ENCODE measurements around the gene PLCB4. TPM values are rescaled to one million over a fixed set of nuclear protein-coding genes. Genes with fewer than 3 reads are reported as not detected.
"Not testable (repeated sequence)": the region's sequence is repeated elsewhere in the genome, so short reads cannot be mapped to it uniquely, and the experiment has no call there.

PLCB4 gene
- total RNA-seq, 2 experiments from 2014 or later = not detected

DNA sequence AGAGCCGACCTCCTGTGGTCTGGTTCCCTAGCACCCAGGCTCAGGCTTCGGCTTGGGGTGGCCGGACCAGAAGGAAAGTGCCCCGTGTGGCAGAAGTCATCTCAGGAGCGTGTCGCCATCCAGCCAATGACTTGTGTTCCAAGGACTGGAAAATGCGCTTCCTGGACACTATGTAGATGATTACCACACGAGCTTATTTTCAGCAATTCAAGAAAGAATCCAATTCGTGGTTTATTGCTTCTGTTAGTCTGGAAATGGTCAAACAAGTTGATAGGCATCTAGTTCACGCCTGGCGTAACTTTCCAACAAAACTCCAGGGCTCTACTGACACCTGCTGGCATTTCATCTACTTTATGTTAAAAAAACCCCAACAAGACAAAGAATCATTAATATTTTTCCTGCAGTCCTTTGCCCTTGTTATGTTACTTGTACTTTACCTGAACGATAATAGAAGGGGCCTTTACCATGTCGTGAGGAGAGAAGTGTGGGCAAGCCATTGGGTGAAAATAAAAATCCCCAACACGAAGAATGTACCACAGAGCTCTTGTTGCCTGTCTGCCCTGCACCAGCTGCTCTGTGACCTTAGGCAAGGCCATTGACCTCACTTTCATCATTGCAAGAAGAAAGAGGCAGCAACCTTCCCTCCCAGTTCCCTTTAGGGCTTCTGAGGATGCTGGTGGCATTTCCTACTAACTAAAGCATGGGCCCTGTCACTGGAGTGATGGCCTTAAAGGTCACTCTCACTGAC is 290.8 kb downstream of the PLCB4 start:
- ChIA-PET CTCF (interaction anchor here (1.2 kb wide), 1 partner anchor 506 kb away, joined by 3 read pairs; no protein-coding TSS in a partner anchor), POLR2A (no interaction called here)
- no peaks in the 10 kb centered on the region for H3K4me1 Mint-ChIP-seq (ENCODE audit: low read depth)
- H3K36me3 Mint-ChIP-seq (ENCODE audit: low read depth) = no peaks in the 10 kb centered on the region
- ATAC-seq (no peak), DNase-seq (no peak)
- H3K9me3 Mint-ChIP-seq (ENCODE audit: insufficient read depth) = no peaks in the 10 kb centered on the region
- no peaks in the 10 kb centered on the region for H3K27me3 Mint-ChIP-seq (ENCODE audit: low read depth)
- no peak overlapping the region for H3K27ac Mint-ChIP-seq
- H3K4me3 Mint-ChIP-seq = no peak overlapping the region

- H3K27ac Mint-ChIP-seq = no peak overlapping the region
- H3K27me3 Mint-ChIP-seq (ENCODE audit: low read depth) = no peaks in the 10 kb centered on the region
- H3K4me1 Mint-ChIP-seq (ENCODE audit: low read depth) = no peaks in the 10 kb centered on the region
- no peak overlapping the region for H3K4me3 Mint-ChIP-seq
- DNase-seq = no peak
- POLR2A ChIA-PET = no interaction called here
- no peak for ATAC-seq
- H3K9me3 Mint-ChIP-seq (ENCODE audit: insufficient read depth) = no peaks in the 10 kb centered on the region
- CTCF ChIA-PET = interaction anchor here (1.2 kb wide), 1 partner anchor 507 kb away, joined by 3 read pairs; no protein-coding TSS in a partner anchor
- no peaks in the 10 kb centered on the region for H3K36me3 Mint-ChIP-seq (ENCODE audit: low read depth)
These were observed 291.5 kb downstream of the PLCB4 start for GRCh38 chr20:9360431-9360830.

DNA sequence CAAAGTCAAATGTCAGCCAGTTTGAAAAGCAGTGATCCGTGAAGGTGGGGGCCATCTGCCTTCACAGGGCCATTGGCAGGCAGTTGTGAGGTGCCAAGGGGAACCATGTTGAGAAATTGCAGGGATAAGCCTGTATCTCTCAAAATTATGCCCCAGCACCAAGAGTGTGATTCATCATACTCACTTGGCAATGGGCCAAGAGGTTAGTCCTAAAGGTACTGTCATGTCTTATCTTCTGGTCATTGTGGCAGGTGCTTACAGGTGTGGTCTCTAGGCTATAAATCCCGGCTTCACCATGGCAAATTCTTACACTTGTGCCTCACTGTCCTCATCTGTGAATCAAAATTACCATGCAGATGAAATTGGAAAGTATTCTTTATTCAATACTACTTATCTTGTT is 294.8 kb downstream of the PLCB4 start:
- ATAC-seq (no peak), DNase-seq (no peak)
- Mint-ChIP-seq H3K36me3 (ENCODE audit: low read depth) (no peaks in the 10 kb centered on the region), H3K9me3 (ENCODE audit: insufficient read depth) (no peaks in the 10 kb centered on the region), H3K4me3 (no peak overlapping the region), H3K27me3 (ENCODE audit: low read depth) (no peaks in the 10 kb centered on the region), H3K4me1 (ENCODE audit: low read depth) (no peaks in the 10 kb centered on the region), H3K27ac (no peak overlapping the region)
- POLR2A ChIA-PET = no interaction called here
- CTCF ChIA-PET = no interaction called here

- H3K4me1 Mint-ChIP-seq (ENCODE audit: low read depth) = no peaks in the 10 kb centered on the region
- H3K36me3 Mint-ChIP-seq (ENCODE audit: low read depth) = no peaks in the 10 kb centered on the region
- ChIA-PET CTCF (no interaction called here), POLR2A (no interaction called here)
- H3K27ac Mint-ChIP-seq = no peak overlapping the region
- ATAC-seq (no peak), DNase-seq (no peak)
- H3K4me3 Mint-ChIP-seq = no peak overlapping the region
- H3K9me3 Mint-ChIP-seq (ENCODE audit: insufficient read depth) = no peaks in the 10 kb centered on the region
- no peaks in the 10 kb centered on the region for H3K27me3 Mint-ChIP-seq (ENCODE audit: low read depth)
These were observed 298.4 kb downstream of the PLCB4 start for GRCh38 chr20:9367328-9367727.

GRCh38 chr20:9367746-9368145 is 298.9 kb downstream of the PLCB4 start:
- no peaks in the 10 kb centered on the region for H3K9me3 Mint-ChIP-seq (ENCODE audit: insufficient read depth)
- CTCF ChIA-PET = no interaction called here
- H3K27ac Mint-ChIP-seq = no peak overlapping the region
- POLR2A ChIA-PET = no interaction called here
- H3K36me3 Mint-ChIP-seq (ENCODE audit: low read depth) = no peaks in the 10 kb centered on the region
- no peak overlapping the region for H3K4me3 Mint-ChIP-seq
- ATAC-seq (no peak), DNase-seq (no peak)
- no peaks in the 10 kb centered on the region for H3K4me1 Mint-ChIP-seq (ENCODE audit: low read depth)
- H3K27me3 Mint-ChIP-seq (ENCODE audit: low read depth) = no peaks in the 10 kb centered on the region

- no peak overlapping the region for H3K4me3 Mint-ChIP-seq
- CTCF ChIA-PET = no interaction called here
- H3K36me3 Mint-ChIP-seq (ENCODE audit: low read depth) = no peaks in the 10 kb centered on the region
- no peak overlapping the region for H3K27ac Mint-ChIP-seq
- ATAC-seq = no peak
- no peaks in the 10 kb centered on the region for H3K9me3 Mint-ChIP-seq (ENCODE audit: insufficient read depth)
- no peak for DNase-seq
- no peaks in the 10 kb centered on the region for H3K4me1 Mint-ChIP-seq (ENCODE audit: low read depth)
- POLR2A ChIA-PET = no interaction called here
- H3K27me3 Mint-ChIP-seq (ENCODE audit: low read depth) = no peaks in the 10 kb centered on the region
These were observed 300.0 kb downstream of the PLCB4 start for GRCh38 chr20:9368893-9369292.

DNA sequence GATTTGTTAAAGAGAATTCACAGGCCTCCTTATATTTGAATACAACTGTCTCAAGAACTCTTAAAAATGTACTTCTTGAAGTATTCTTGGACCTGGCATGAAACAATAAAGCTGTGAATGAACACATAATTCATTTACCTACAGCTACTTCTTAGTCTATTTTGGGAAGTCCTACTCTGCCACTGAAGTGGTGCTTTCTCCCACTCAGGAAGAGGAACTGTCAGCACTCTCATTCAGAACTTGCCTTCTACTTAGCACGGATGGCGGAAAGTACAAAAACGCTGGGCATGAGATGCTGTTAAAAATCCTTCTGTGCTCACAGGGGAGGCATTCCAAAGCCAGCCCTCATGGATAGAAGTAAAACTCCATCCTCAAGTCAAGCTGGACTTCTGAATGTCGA is 300.7 kb downstream of the PLCB4 start:
- Mint-ChIP-seq H3K36me3 (ENCODE audit: low read depth) (no peaks in the 10 kb centered on the region), H3K27me3 (ENCODE audit: low read depth) (no peaks in the 10 kb centered on the region)
- POLR2A ChIA-PET = no interaction called here

DNA sequence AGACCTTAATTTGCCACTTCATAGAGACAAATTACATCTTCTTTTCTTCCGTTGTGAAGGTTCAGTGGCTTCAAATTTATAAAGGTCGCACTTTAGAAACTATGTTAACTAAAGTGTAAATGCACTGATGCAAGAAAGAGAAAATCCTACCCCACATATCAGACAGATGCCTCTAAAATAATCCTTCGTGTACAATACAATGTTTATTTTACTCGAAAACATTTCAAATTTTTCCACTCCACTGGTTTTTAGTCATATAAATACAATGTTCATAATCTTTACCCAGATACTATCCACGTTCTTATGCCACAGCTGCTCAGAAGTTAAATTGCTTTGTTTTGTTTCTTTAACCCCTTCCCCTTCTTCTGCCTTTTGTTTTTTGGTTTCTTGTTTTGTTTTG is 305.2 kb downstream of the PLCB4 start:
- ChIA-PET CTCF (no interaction called here), POLR2A (no interaction called here)
- ATAC-seq (no peak), DNase-seq (no peak)
- Mint-ChIP-seq H3K27me3 (ENCODE audit: low read depth) (no peaks in the 10 kb centered on the region), H3K4me1 (ENCODE audit: low read depth) (no peaks in the 10 kb centered on the region), H3K27ac (no peak overlapping the region), H3K36me3 (ENCODE audit: low read depth) (no peaks in the 10 kb centered on the region), H3K4me3 (no peak overlapping the region), H3K9me3 (ENCODE audit: insufficient read depth) (no peaks in the 10 kb centered on the region)

More for the DNA sequence above, 300.7 kb downstream of the PLCB4 start:
- Mint-ChIP-seq H3K9me3 (ENCODE audit: insufficient read depth) (no peaks in the 10 kb centered on the region), H3K27ac (no peak overlapping the region), H3K4me3 (no peak overlapping the region), H3K4me1 (ENCODE audit: low read depth) (no peaks in the 10 kb centered on the region)
- DNase-seq (no peak), ATAC-seq (no peak)
- CTCF ChIA-PET = no interaction called here

DNA sequence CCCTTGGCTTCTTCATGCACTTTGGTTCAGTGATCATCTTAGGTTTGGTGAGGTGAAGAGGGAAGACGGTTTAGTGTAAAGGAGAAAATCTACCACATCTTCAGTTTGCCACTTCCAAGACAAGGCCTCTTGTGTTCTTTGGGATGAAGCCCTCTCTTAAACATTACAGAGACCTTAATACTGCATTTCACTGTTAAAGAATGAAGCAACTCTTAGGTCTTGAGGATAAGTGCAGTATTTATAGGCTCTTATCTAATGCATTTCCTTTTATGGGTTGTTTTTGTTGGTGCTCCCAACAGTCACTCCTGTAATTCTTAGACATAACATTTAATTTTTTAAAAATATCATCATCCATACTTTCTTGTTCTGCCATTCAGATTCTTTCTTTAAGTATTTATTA is 305.6 kb downstream of the PLCB4 start:
- ATAC-seq (no peak), DNase-seq (no peak)
- Mint-ChIP-seq H3K4me1 (ENCODE audit: low read depth) (no peaks in the 10 kb centered on the region), H3K36me3 (ENCODE audit: low read depth) (no peaks in the 10 kb centered on the region), H3K27ac (no peak overlapping the region), H3K9me3 (ENCODE audit: insufficient read depth) (no peaks in the 10 kb centered on the region), H3K4me3 (no peak overlapping the region), H3K27me3 (ENCODE audit: low read depth) (no peaks in the 10 kb centered on the region)
- POLR2A ChIA-PET = no interaction called here
- CTCF ChIA-PET = no interaction called here

DNA sequence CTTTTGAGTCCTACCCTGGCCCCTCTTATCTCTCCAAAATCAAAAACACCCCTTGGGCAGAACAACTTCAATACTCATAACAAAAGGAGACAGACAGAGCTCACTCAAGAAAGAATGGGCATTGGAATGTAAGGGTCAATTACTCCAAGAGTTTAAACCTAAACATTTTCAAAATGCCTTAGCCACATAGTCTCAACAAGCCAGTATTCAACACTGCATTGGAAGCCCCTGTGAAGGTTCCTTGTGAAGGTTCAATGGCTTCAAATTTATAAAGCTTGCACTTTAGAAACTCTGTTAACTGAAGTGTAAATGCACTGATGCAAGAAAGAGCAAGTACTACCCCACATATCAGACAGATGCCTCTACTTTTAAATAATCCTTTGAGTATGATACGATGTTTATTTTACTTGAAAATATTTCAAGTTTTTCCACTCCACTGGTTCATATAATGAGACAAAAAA is 306.4 kb downstream of the PLCB4 start:
- no peaks in the 10 kb centered on the region for H3K9me3 Mint-ChIP-seq (ENCODE audit: insufficient read depth)
- DNase-seq (no peak), ATAC-seq (no peak)
- H3K27ac Mint-ChIP-seq = no peak overlapping the region
- no peaks in the 10 kb centered on the region for H3K4me1 Mint-ChIP-seq (ENCODE audit: low read depth)
- no peaks in the 10 kb centered on the region for H3K27me3 Mint-ChIP-seq (ENCODE audit: low read depth)
- H3K36me3 Mint-ChIP-seq (ENCODE audit: low read depth) = no peaks in the 10 kb centered on the region
- no peak overlapping the region for H3K4me3 Mint-ChIP-seq
- ChIA-PET POLR2A (no interaction called here), CTCF (no interaction called here)

DNA sequence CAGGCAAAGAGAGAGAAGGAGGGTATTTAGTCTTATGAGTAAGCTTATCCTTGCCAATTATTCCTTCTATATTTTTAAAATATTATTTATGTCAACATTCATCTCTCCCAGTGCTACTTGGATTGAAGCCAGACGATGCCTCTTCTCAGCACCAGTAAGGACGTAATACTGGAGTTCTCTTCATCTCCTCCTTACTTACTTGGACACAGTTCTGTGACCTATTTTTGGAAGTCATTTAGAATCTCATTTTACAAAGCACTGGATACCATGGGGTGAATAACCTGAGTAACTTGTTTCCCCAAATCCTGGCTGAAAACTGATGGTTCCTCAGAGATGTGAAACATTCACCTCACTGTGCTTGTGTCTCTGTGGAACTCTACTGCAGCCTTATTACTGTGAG is 308.1 kb downstream of the PLCB4 start:
- DNase-seq (no peak), ATAC-seq (no peak)
- H3K36me3 Mint-ChIP-seq (ENCODE audit: low read depth) = no peaks in the 10 kb centered on the region
- no peaks in the 10 kb centered on the region for H3K9me3 Mint-ChIP-seq (ENCODE audit: insufficient read depth)
- ChIA-PET CTCF (no interaction called here), POLR2A (no interaction called here)
- H3K27me3 Mint-ChIP-seq (ENCODE audit: low read depth) = no peaks in the 10 kb centered on the region
- no peaks in the 10 kb centered on the region for H3K4me1 Mint-ChIP-seq (ENCODE audit: low read depth)
- H3K4me3 Mint-ChIP-seq = no peak overlapping the region
- no peak overlapping the region for H3K27ac Mint-ChIP-seq

GRCh38 chr20:9385345-9386310 is 316.7 kb downstream of the PLCB4 start:
- H3K4me3 Mint-ChIP-seq; DNase-seq; H3K4me1 Mint-ChIP-seq (ENCODE audit: low read depth); H3K27me3 Mint-ChIP-seq (ENCODE audit: low read depth); POLR2A ChIA-PET; H3K36me3 Mint-ChIP-seq (ENCODE audit: low read depth); CTCF ChIA-PET; H3K27ac Mint-ChIP-seq; ATAC-seq: not testable (repeated sequence)
- H3K9me3 Mint-ChIP-seq (ENCODE audit: insufficient read depth) = peaks cover 10% of the 10 kb centered on the region

Measured in activated CD8-positive, alpha-beta T cell treated with anti-CD3 and anti-CD28 coated beads, Interleukin-2, amount 10 ng/mL, durations not matched to agents 7 days and 5 days (primary cell).